ENCODE results near the gene CDC42BPB.
"Not testable (repeated sequence)": the region's sequence is repeated elsewhere in the genome, so short reads cannot be mapped to it uniquely, and the experiment has no call there.

CDC42BPB gene

DNA sequence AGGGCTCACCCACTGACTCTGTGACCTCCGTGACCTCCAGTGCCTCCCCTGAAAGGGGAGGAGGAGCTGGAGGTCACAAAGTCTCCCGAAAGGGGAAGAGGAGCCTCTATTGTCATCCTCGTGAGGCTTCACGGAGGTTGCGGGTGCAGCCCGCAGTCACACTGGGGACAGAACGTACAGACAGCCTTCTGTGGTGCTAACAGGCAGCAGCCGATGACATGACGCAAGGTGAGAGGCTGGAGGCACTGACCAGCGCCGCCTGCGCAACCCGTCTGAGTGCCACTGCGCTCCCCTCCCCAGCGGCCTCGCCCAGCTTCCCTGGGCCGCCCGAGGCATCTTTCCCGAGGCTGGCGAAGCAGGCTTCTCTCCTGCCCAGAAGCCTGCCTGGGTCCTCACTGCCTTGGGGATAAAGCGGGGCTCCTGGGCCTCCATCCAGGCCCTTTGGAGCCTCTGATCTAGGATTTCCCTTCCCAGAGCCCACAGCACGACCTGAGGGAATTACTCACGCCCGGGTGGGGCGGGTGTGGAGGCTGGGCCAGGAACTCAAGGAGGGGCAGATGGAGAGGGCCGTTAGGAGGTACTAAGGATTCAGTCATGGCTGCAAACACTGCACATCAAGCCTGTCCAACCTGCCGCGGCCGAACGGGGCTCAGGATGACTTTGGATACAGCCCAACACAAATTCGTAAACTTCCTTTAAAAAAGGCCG lies 14.3 kb upstream of the CDC42BPB start:
- DNase-seq: no peak

DNA sequence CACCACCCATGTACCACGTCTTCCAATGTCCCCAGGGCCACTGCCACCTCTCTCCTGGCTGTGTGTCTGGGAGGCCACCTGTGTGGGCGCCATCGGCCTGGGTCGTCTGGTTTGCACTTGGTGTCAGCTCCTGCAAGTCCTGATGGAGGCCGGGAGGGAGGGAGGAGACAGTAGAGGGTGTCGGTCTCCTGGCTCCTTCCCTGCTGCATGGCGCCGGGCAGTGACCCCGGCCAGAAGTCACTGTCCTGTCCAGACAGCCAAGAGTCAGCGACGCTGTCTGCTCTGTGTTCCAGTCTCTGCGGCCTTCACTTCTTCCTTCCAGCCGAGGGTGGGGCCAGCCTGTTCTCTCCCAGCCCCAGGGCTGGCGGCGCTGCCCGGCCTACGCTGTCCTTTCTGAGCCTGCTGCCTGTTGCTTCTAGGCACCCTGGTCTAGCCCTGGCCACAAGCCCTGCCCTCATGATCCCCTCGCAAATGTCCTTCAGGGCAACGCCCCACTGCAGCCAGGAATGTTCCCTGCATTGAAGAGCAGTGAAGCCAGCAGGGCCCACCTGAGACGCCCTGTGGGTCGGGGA lies 13.7 kb upstream of the CDC42BPB start:
- no peak for DNase-seq

DNA sequence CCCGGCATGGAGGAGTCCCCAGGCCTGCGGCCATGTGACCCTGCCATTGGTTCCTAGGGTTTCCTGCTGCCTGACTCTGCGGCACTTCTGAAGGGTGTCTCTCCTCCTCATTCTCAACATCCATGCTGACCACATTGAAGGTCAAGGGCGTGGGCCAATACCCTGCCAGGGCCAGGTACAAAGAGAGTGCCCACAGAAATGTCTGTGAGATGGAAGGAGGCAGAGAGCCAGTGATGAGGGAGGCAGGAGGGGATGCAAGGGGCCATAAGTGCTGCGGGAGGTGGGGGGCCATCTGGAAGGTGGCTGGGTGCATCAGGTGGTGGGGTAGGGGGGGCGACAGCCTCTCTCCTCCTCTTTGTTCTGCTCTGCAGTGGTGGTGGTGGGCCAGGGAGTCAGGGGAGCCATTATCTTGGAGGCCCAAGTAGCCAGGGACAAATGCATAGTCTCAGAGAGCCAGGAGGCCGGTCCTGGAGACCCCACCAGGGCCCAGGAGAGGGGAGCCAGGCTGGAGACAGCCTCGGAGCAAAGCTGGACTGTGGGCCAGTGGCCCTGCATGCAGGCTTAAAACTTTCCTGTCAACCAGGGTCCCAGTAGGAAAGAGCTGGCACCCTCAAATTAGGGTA lies 13.0 kb upstream of the CDC42BPB start:
- no peak for DNase-seq

DNA sequence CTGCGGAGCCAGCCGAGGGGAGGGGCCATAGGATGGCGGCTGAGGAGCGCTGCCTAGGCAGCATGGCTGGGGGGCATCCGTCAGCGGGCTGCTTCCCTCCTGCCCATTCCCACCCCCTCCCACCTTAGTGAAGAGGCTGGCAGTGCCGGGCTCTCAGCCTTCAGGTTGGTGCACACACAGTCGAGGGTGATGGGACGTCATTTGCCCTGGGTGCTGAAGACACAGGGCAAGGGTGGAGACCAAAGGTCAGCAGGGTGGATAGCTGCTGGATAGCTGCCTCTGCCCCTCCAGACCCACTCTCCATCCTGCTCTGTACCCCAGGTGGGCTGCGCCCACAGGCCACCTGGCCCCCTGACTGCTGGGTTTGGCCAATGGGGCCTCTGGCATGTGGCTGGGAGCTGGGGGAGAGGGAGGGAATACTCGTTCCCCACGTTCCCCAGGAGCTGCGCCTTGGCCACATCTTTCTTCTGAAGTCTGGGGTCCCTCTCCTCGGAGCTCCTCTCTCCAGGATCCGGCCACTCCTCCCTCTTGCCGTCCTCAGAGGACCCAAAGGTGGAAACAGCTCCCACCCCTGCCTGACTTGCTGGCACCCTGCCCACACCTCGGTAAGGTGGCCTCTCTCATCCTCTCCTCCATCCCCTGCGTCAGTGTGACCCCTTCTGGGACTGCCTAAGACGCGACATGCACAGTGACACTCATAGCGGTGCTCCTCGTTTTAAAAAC lies 11.2 kb upstream of the CDC42BPB start:
- DNase-seq: no peak

DNA sequence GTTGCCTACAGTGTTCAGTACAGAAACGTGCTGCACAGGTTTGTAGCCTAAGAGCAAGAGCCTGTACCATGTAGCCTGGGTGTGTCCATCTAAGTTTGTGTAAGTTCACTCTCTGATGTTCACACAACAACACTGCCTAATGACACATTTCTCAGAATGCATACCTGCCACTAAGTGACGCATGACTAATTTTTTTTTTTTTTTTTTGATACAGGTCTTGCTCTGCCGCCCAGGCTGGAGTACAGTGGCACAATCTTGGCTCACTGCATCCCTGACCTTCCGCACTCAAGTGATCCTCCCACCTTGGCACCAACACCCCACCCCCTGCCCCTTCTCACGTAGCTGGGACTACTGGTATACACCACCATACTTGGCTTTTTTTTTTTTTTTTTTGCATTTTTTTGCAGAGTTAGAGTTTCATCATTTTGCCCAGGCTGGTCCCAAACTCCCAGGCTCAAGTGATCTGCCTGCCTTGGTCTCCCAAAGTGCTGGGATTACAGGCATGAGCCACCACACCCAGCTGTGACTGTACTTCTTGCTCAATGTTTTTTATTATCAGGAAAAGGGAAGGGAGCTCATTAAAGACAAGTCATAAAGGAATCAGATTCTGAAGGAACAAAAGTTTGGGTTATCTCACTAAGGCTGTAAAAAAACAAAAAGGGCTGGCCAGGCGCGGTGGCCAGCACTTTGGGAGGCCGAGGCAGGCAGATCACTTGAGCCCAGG lies 10.0 kb upstream of the CDC42BPB start:
- DNase-seq: no peak

DNA sequence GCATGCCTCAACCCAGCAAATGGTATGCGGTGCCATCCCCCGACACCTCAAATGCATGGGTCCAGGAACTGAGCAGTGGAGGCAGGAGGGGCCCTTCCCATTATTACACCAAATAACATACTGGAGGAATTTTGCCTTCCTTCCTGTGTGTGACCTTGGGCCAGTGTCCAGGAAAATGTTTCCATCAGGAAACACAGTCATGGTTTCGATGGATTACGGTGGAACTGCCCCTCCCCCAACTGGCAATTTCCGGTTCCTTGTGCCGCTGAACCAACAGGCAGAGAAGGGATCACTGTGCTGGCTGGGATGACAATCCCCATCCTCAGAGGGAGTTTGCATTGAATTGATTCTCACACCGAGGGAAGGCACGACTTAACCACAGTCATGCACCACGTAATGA lies 9.1 kb upstream of the CDC42BPB start:
- no peak for DNase-seq

DNA sequence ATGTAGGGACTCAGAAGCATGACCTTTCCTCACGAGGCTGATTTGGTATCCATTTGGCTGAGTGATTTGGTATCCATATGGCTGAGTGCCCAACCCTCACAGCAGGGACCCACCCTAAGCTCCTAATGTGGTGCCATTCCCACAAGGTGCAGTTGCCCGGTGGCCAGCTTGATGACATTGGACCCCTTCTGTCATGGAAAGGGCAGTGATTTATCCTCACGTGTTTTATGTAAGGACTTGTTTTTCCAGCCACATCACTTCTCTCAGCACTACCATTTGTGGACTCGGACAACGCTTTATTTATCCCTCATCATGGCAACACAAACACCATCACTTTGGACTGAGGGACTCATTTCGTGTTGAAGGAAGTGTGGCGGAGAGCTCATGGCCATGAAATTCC lies 8.5 kb upstream of the CDC42BPB start:
- DNase-seq: no peak

DNA sequence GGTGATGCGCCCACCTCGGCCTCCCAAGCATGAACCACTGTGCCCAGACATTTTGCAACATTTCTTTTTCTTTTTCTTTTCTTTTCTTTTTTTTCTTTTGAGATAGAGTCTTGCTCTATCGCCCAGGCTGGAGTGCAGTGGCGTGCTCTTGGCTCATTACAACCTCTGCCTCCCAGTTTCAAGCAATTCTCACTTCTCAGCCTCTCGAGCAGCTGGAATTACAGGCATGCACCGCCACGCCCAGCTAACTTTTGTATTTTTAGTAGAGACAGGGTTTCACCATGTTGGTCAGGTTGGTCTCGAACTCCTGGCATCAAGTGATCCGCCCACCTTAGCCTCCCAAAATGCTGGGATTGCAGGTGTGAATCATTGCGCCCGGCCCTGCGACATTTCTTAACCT lies 7.6 kb upstream of the CDC42BPB start:
- DNase-seq: no peak

DNA sequence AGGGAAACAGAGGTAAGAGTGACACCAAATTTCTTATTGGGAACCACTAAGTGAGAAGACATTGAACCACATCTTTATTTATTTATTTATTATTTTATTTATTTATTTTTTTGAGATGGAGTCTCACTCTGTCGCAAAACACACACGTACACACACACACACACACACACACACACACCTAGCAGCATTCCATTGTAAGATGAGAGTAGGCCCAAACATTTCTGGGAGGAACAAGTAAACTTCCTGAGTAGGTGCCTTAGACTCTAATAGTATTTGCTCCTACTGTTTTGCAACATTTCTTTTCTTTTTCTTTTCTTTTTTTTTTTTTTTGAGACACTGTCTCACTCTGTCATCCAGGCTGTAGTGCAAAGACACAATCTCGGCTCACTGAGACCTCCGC lies 7.1 kb upstream of the CDC42BPB start:
- no peak for DNase-seq

DNA sequence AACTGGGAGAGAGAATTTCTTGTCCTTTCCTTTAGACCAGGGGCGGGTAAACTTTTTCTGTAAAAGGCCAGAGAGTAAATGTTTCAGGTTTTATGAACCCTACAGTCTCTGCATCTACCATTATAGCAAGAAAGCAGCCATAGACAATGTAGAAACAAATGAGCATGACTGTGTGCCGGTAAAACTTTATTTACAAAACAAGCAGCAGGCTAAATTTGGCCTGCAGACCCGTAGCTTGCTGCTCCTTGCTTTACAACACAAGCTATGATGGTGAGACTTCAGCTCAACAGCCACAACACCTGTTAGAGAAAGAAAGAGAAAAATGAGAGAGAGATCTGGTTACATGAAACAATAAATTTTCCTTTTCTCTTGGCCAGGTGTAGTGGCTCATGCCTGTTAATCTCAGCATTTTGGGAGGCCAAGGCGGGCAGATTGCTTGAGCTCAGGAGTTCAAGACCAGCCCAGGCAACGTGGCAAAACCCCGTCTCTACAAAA lies 4.2 kb upstream of the CDC42BPB start:
- DNase-seq: no peak

DNA sequence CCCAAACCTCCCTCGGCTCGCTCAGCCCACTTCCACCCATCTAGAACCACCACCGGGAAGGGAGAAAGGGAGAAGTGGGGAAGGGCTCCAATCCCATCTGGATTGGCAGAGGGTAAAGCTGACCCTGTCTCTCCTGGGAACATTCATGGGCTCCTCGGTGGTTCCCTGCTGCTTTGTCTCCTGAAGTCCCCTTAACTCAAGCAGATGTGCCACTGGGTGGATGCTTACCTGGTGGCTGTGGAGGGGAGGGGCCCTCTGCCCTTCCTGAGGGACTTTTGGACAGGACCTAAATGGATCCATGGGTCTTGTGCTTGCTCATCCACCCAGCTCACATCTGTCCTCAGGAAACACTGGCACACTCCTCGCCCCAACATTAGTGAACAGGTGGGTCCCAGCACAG lies 2.2 kb upstream of the CDC42BPB start:
- DNase-seq: no peak

DNA sequence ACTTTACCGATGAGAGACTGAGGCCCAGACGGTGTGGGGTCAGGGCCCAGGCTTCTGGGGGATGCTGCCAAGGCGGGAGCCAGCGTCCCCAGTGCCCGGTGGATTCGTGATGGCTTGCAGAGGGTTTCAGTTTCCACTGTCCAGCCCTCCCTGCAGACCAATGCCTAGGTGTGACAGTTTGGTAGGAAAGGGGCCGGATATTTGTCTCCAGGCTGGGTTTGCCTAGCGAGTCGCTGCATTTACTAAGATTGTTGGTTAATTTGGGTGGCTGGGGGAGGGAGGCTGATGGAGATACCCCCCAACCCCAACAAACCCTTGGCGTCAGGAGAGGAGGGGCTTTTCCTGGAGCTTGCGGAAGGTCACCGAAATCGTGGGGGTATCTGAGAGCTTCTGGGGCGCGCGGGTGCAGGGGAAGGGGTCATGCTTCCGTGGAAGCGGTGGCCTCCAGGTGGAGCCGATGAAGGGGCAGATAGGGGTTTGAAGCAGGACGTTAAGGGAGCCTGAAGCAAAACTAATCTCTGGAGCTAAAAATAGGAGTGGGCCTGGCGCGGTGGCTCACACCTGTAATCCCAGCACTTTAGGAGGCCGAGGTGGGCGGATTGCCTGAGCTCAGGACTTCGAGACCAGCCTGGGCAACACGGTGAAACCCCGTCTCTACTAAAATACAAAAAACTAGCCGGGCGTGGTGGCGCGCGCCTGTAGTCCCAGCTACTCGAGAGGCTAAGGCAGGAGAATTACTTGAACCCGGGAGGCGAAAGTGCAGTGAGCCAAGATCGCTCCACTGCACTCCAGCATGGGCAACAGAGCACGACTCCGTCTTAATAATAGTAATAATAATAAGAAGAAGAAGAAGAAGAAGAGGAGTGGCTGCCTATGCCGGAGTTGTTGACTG lies 1.1 kb upstream of the CDC42BPB start:
- DNase-seq: no peak

DNA sequence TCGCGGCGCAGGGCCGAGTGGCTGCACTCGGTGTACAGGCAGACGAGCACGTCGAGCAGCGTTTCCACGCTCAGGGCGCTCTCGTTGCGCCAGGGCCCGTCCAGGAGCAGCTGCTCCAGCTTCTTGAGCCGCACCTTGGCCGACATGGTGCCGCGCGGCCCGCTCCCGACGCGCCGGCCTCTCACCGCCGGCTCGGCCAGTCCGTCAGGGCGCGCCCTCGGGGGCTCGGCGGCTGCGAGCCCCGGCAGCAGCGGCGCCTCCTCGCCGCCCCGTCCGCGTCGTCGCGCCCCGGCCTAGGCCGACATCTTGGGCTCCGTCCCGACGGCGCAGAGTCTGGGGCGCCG lies 349 bp downstream of the CDC42BPB start:
- no peak for DNase-seq

DNA sequence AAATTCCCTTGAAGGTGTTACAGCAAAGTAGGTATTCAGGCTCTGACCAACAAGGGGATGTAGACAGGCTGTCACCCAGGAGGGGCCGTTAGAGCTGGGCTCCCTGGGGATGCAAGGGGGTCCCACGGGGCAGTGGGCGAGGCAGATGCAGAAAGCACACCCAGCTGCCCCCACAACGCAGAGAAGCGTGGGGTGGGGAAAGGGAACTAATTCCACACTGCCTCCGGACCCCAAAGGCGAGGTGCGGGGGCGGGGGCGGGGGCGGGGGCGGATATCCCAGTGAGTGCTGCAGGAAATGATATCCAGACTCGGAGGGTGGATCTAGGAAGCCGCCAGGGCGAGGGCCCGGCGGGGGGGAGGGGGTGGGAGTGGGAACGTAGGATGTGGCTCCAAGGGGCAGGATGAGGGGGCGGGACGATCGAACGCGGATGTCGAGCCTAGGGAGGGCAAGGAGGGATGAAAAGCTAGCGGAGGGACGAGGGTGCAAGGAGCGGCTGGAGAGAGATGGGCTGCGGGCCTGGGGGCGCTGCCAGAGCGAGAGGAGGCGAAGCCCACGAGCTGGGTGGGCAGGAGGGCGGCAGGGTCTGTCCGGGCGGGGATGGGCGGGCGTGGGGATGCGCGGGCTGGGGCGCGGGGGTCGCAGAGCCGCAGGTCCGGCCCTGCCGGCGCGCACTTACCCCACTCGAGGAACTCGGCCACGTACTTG lies 874 bp downstream of the CDC42BPB start:
- no peak for DNase-seq

DNA sequence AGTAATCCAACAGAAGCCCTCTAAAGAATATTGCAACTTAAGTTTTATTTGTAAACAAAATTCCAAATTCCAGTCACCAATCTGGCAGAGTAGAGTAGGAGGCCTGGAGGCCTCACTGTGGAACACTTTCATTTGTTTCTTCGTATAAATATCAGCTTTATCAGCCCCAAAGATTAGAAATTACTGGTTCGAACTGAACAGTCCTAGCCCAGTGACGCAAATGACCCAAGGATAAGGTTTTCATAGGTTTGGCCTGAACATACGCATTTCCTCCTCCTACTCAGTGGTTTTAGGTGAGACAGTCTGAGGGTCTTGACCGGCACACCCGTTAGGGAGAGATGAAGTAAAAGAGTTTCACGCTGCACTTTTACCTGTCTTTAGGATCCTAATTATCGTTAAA lies 1.7 kb downstream of the CDC42BPB start:
- no peak for DNase-seq

DNA sequence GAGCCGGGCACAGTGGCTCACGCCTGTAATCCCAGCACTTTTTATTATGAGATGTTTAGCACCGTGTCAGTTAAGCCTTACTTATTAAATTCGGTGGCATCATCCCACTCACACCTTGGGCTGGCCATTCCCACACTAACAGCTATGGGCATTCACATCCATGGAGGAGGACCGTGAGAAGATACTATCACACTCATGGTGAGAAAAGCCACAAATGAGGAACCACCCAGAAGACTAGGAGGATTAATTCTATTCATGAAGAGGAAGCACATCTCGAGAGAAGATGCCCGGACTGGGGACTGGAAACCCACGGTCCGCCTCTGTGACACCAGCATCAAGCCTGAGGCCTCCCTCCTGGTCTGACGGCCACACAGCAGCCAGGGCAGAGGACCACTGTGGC lies 4.9 kb downstream of the CDC42BPB start:
- no peak for DNase-seq

DNA sequence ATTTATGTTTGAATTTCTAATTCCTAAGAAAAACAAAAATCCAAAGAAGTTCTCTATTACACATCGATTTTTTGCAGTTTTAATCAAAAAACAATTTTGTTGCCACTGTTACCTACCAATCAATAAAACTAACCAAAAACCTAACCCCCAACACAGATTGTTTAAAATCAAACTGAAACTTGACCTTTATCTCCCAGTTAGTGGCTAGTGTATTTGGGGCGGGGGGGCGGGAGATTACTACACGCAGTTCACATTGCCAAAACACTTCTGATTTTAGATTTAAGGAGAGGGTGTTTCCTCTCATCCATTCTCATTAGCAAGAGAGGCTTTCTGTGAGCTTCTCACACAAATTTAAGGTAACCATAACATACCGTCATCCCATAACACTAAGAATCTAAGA lies 6.4 kb downstream of the CDC42BPB start:
- no peak for DNase-seq

DNA sequence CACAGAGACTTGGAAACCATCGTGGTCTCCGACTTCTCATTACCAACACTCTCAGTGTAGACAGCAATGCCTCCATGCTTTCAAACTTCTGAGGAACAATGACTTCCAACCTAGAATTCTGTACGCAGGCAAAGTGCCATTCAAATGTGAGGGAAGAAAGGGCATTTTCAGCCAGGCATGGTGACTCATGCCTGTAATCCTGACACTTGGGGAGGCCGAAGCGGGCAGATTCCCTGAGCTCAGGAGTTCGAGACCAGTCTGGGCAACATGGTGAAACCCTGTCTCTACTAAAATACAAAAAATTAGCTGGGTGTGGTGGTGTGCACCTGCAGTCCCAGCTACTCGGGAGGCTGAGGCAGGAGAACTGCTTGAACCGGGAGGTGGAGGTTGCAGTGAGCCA lies 9.9 kb downstream of the CDC42BPB start:
- not testable (repeated sequence) for DNase-seq

DNA sequence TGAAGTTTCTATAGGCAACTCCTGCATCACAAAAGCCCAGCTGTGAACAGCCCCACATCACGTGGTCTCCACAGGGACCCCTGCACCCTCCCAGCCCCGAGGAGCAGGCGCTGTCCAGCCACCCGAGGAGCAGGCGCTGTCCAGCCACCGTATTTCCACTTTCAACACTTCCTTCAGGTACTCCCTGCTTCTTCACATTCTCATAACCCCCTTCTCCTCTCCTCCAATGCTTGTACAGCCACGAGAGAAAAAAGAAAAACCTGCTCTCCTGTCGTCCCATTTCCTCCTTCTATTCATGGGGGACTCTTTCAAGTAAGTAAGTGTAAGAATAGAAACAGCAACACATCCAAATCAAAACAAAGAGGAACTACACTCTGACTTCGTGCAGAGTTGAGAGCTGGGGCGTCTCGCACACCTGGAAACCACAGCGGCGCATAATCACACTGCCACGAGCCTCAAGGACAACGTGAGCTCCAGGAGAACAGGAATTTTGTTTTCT lies 11.9 kb downstream of the CDC42BPB start:
- no peak for DNase-seq

DNA sequence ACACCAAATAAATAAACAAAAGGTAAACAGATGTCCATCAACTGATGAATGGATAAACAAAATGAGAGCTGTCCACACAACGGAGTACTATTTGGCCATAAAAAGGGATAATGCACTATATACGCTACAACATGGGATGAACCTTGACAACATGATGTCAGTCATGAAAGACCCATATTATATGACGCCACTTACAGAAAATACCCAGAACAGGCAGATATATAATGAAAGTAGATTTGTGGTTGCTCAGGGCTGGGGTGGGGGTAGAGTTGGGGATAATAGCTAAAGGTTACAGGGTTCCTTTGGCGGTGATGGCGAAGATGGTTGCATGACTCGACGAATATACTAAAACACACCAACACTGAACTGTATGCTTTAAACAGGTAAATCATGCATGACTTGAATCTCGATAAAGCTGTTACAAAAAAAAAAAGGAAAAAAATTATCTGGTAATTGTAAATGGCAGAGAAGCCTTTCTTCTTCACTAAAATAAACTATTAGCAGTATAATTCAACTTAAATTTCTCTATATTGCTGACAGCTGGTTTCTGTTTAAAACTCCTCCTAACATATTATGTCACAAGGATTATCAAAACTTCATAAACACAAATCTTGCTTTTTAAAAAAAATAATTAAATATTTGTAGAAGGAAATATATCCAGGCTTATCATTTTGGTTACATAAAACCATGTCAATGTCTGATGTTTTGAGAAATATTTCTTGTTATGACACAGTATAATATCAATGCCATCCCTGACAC lies 13.9 kb downstream of the CDC42BPB start:
- DNase-seq: no peak

DNA sequence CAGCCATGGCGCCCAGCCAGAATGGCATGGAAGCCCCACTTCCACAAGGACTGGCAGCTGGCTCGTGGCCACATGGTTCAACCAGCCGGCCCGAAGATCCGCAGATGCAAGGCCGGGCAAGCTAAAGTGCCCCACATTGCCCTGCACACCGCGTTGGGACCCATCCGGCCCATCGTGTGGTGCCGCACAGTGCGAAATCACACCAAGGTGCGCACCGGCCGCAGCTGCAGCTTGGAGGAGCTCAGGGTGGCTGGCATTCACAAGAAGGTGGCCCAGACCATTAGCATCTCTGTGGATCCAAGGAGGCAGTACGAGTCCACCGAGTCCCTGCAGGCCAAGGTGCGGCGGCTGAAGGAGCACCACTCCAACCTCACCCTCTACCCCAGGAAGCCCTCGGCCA lies 15.9 kb downstream of the CDC42BPB start:
- DNase-seq: no peak
